GM12864 (cell line): ENCODE measurements around the gene EGFLAM.

Source experiments
- DNase-seq: peaks from one replicate; pipeline ENCODE4 v3.0.0-alpha.2; 2011; ENCODE audit warnings: low read depth
- H3K4me3 ChIP-seq: 2 replicates; pipeline ENCODE4 v1.5.1; 2011; ENCODE audit warnings: mild to moderate bottlenecking, low read depth, low read length, control low read depth
- CTCF ChIP-seq: IDR thresholded peaks from 2 replicates; pipeline ENCODE4 v1.5.1; 2011; ENCODE audit warnings: low read depth, mild to moderate bottlenecking, moderate library complexity, low read length, control low read depth, inconsistent platforms; ENCODE audit errors: missing control alignments

The EGFLAM gene

GRCh38 chr5:38426986-38427950, 168.9 kb downstream of the EGFLAM start:
- DNase-seq: no peak
- no peak overlapping the region for H3K4me3 ChIP-seq
- no peak for TF ChIP-seq CTCF

GRCh38 chr5:38431242-38431853, 173.0 kb downstream of the EGFLAM start:
- no peak for DNase-seq
- no peak for TF ChIP-seq CTCF
- H3K4me3 ChIP-seq: no peak overlapping the region

DNA sequence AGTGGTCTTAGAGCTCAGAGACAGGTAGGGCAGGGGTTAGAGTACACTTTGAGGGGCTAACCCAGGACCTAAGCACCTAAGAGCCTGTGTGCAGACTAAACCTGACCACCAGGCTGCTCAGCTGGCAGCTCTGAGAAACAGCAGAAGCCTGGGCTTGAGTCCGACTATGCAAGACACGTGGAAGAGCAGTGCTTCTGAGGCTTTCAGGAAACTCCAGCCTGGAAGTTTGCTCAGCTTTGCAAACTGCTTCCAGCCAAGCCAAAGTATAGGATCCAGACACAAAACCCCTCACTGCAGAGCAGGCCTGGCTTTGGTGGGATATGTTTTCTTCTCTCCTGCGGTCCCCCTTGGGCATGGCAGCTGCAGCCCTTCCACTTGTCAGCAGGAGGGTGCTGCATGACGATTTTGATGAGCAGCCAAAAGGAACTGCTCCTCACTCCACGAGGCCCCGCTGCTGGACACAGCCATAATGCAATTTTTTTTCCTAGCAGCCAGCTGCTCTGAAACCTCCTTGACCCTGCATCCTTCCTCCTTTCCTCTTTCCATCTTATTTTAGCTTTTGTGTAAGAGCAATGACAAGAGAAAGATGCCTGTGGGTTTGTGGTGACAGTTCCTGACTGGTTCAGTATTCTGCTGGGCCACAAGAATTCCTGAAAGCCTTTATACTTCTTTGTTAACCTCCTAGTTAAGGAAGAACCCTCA, 175.0 kb downstream of the EGFLAM start:
- no peak for DNase-seq
- no peak overlapping the region for H3K4me3 ChIP-seq
- TF ChIP-seq CTCF: no peak

DNA sequence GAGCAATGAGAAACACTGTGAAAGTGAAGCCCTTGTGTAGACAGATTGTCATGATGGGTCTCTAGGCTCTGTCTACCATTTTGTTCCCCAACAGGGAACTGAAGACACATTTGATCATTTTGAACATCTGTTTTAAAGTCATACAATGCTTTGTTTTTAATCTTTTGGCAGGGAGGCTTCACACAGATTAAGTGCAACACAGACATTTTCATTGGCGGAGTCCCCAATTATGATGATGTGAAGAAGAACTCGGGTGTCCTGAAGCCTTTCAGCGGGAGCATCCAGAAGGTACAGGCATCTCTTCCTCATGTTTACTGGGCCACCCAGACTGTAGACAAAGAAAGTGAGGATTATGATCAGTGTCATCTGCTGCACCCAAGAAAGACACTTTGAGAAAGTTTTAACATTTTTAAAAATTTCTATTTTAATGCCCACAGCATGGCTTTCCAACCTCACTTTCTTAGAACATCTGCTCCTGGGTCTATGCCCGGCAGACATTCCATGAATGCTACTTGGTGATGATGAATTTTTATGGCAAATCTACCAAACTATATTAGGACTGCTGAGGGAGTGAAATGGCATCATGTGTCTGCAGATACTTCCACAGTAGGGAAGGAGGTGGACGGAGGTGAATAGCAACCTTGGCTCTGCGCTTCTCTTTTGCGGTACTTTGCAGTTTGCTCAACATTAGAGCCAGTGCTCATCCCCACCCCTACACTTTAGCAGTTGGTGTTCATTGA, 176.8 kb downstream of the EGFLAM start:
- TF ChIP-seq CTCF: no peak
- DNase-seq: no peak
- H3K4me3 ChIP-seq: no peak overlapping the region

DNA sequence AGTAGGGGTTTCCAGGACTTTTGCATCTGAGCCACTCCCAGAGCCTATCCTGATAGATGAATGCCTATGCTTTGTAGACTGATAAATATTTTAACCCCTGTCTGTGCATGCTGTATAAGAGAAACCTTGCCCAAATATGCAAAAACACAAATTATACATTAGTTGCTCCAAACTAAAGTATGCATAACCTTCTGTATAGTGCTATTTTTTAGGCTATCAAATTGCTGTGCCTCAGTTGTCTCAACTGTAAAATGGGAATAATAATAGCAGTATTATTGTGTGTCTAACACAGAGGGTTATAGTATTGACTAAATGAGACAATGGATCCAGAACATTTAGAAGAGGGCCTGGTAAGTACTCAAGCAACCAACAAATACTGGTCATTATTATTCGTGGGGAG, 180.4 kb downstream of the EGFLAM start:
- H3K4me3 ChIP-seq: no peak overlapping the region
- no peak for DNase-seq
- TF ChIP-seq CTCF: no peak

DNA sequence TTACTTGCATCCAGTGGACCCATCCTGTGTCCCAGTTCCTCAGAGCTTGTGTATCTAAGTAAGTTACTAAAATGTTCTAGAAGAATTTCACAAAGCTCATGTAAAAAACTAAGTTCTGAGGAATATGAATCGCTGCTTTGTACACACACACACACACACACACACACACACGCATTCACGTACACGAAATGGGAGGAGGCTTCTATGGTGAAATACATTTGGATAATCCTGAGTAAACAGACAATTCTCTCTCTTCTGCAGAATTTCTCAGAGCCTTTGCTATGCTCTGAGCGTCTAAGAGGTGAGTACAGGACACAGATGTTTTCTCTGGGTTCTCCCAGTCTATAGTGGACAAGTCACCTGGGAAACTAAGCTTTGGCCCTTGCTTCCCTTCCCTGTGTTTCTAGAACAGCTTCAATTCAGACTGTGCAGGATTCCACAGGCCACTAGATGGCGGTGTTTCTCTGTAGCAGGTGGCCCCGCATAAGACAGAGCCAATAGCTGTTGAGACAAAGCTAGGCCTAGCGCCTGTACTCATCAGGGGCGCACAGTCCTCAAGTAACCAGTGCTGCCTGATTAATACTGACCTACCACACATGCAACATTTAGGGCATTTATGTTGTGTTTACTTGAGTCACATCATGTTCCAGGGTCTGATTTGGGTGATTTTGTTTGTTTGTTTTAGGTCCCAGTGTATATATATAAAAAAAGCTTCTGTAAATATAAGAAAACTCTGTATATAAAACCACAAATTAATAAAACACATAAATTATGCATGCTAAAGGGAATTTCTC, 183.3 kb downstream of the EGFLAM start:
- TF ChIP-seq CTCF: peak; percentile 93
- H3K4me3 ChIP-seq: no peak overlapping the region
- peak; percentile 56 for DNase-seq
